Measurements from ENCODE around the gene AGBL2.
"Not testable (repeated sequence)": the region's sequence is repeated elsewhere in the genome, so short reads cannot be mapped to it uniquely, and the experiment has no call there.

DNA sequence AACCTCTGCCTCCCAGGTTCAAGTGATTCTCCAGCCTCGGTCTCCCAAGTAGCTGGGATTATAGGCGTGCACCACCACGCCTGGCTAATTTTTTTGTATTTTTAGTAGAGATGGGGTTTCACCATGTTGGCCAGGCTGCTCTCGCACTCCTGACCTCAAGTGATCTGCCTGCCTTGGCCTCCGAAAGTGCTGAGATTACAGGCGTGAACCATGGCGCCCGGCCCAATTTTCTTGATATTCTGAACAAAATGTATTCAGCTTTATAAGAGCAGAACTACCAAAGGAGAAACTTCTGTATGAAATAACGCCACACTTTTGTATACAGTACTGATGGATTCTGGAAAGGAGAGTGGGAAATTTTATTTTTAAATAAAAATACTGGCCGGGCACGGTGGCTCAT lies 44.1 kb upstream of the AGBL2 start:
- not testable (repeated sequence) for TF ChIP-seq EZH2 (IDR thresholded peaks at IDR 0.05; ENCODE audit: insufficient read depth, poor library complexity, severe bottlenecking); EZH2phosphoT487 (IDR thresholded peaks at IDR 0.05; ENCODE audit: insufficient read depth, low read depth)

Data from GM23248 (cell line).